Activated gamma-delta T cell treated with Interleukin-2 at 50 U/mL for 16 hours (primary cell): ENCODE results near the gene ABHD16A.

Experiments used
- DNase-seq: peaks from one replicate; pipeline ENCODE4 v3.0.0-alpha.2; 2020

Gene ABHD16A

DNA sequence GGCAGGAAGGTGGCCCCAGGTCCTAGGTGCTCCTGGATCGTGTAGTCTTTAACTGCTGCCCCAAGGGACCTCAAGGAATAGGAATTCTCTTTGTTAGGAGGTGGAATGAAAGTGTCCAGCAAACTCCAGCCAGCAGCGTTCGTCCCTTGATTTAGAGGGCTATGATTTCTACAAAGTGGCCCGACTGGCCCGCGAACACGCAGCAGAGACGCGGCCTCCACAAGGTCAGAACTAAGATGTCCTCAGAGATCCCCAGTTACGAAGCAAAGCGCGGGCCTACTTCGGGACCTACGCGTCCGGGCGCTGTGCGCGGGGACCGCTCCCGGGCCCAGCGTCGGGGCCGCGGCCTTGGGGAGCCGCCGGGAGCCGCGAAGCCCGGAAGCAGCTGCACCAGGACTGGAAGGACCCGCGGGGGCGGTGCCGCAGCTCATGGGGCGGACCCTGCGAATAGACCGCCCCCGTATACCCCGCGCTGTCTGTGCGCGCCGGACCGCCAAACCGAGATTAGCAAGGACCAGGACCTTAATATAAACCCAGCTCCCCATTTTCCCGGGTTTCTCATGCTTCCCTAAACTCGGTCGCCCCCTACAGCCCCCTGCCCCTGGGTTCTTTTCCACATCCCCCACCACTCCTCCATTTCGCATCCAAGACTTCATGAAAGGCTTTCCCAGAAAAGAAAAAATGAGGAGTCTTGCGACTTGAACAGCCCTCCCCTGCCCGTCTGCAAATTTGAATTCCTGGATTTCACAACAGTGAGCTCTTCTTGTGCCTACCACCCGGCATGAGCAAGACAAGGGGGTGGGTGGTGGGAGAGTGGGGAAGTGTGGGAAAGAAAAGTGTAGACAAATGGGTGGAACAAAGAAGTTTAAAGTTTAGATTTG lies 42.5 kb downstream of the ABHD16A start, which contains the start of gene C6orf47:
Gene C6orf47 (minus strand): TSS at position 398 of the 881 bp plus-strand sequence. CDS start 831 bp downstream, outside the sequence.
- DNase-seq = peak; percentile 74

DNA sequence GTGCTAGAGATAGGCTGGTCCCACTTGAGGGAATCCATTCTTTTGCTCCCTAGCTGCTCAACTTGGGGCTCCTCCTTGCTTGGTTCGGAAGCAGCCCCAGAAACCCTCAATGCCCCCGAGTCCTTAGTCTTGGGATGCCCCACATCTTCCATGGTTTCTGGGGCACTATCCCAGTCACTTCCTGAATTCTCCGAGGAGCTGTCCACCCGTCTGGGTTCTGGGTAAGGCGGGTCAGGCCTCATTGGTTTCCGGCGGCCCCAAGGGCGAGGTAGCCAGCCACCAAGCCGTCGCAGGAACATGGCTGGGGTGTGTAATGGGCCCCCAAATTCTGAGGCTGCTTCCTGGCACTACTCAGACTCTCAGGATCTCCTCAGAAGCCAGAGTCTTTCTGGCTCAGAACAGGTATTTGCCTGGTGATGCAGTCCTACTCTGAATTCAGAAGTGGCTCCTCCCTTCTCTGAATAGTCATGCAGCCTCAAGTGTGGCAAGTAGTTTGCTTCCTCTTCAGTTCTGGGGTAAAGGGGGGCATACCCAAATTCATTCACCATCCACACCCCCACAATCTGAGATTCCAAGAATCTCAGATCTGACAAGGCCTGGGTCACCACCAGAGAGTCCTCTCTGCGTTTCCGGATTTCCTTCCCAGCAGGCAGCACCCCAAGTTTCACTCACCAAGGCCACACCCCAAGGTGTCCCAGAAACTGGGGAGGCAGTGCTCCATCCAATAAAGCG lies 43.3 kb downstream of the ABHD16A start:
- no peak for DNase-seq

DNA sequence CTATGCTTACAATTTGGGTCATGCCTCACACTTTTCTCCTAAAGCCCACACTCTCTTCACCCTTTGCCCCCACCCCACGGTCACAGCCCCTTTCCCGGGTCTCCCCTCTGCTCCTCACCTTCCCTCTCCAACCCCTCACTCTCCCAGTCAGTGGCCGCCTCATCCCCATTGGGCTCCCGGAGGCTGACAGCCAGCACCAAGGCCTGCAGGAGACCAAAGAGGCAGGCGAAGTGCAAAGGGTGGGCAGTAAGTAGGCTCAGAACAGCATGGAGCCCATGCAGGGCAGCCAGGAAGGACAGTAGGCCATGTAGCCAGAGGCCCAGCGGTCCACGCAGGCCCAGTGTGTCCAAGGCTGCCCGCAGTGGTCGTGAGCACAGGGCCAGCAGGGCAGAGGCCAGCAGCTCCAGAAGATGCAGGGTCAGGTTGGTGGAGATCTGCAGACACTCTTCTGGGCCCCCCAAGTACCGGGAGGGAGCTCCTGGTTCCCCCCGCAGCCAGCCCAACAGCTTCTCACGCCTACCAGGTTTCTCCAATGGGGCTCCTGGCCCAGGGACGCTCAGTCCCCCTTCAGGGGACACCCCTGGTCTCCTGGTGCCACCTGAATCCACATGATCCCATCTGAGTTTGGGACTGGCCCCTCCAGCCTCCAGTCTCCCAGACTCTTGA lies 44.0 kb downstream of the ABHD16A start:
- DNase-seq = no peak

DNA sequence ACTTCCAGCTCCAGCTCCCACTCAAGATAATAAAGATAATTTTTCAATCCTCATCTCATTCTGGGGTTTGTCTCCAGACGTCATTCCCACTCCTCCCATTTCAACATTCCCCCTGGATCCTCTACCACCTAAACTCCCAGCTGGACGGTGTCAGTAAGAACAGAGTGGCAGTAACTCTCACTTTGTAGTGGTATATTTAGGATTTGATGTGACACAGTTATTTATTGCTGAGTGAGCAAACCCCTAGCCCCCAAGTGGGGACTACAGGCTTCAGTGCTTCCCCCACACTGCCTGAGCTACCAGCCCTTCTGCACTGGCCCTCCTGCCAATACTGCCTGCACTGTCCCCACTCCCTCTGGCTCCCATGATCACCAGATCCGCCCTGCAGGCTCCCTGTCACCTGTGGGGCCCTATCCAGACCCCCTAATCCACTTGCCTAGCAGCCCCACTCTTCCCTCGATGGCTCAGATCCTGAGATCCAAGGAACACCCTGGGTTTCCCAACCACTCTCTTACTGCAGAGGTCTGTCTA lies 44.9 kb downstream of the ABHD16A start:
- DNase-seq = no peak

DNA sequence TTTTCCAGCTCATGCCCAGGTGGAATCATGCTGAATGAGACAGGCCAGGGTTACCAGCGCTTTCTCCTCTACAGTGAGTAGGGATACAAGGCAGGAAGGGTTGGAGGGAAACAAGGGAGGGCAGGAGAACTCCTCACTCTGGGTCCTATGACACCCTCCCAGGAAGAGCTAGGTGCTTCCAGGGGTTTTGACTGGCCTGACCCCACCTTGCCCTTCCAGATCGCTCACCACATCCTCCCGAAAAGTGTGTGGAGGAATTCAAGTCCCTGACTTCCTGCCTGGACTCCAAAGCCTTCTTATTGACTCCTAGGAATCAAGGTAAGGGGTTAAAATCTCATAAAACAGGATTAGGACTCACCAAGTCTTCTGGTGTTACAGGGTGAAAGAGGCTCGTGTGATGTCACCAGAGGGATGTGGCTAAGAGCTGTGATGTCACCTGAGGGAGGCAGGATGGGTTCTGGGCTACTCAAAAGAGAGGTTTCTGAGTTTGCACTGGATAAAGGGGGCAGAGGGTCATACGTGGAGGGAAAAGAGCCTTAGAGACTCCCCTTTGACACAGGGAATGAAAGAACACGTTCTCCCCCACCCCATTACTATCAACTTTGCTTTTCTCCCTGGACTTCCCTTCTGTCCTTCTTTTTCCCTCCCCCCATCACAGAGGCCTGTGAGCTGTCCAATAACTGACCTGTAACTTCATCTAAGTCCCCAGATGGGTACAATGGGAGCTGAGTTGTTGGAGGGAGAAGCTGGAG lies 45.5 kb downstream of the ABHD16A start:
- no peak for DNase-seq

DNA sequence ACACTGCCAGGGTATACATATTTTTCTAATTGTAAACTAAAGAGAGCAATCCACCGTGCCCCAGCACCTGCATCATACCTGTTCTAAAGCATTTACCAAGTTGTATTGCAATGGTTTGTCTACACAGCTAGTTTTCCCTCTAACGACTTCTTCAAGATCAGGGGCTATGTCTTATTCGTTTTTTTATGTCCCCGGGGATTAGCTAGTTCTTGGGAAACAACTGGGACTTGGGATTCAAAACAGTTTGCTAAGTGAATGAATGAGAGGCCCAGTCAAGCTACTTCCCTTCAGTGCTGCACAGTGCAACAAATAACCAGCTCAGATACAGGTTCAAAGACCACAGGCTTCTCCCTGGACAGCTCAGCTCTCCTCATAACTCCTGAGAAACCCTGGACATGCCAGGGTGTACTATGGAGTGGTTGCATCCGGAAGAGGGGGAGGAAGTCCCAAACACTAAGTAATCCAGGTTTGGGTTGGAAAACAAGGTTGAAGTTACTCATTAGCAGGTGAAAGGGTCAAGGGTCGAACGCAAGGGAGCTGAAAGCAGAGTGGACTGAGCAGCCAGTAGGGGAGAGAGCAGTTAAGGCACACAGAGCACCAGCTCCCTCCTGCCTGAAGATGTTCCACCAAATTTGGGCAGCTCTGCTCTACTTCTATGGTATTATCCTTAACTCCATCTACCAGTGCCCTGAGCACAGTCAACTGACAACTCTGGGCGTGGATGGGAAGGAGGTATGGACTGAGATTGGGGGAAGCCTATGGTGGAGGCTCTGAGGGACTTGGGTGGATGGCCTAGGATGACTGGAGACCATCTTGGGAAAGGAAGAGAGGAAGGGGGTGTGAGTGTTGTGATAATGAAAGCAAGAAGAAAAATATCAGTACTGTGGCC lies 47.5 kb downstream of the ABHD16A start, which contains the start of gene APOM:
Gene APOM (plus strand): TSS at position 546 of the 889 bp plus-strand sequence. CDS start 73 bp downstream, at position 619.
- DNase-seq = no peak

DNA sequence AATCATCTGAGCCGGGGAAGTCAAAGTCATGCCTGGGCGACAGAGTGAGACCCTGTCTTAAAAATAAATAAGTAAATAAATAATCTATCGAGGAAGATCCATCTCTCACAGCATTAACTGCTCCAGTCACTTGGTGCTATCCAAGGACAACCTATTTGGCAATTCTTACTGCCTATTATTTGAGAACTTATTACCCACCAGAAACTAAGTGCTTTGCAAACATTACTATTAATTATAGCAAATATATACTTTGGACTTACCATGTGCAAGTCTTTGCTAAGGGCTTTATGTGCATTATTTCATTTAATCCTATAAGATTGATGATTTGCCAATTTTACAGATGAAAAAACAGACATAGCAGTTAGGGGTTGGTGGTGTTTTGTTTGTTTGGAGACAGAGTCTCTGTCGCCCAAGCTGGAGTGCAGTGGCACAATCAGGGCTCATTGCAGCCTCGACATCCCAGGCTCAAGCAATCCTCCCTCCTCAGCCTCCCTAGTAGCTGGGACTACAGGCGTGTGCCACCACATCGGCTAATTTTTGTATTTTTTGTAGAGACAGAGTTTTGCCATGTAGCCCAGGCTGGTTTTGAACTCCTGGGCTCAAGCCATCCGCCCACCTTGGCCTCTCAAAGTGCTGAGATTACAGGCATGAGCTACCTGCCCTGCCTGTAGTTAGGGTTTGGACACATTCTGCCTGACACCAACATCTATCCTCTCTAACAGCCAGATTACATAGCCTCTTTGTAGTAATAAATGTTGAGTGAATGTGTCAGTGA lies 48.4 kb downstream of the ABHD16A start:
- no peak for DNase-seq

DNA sequence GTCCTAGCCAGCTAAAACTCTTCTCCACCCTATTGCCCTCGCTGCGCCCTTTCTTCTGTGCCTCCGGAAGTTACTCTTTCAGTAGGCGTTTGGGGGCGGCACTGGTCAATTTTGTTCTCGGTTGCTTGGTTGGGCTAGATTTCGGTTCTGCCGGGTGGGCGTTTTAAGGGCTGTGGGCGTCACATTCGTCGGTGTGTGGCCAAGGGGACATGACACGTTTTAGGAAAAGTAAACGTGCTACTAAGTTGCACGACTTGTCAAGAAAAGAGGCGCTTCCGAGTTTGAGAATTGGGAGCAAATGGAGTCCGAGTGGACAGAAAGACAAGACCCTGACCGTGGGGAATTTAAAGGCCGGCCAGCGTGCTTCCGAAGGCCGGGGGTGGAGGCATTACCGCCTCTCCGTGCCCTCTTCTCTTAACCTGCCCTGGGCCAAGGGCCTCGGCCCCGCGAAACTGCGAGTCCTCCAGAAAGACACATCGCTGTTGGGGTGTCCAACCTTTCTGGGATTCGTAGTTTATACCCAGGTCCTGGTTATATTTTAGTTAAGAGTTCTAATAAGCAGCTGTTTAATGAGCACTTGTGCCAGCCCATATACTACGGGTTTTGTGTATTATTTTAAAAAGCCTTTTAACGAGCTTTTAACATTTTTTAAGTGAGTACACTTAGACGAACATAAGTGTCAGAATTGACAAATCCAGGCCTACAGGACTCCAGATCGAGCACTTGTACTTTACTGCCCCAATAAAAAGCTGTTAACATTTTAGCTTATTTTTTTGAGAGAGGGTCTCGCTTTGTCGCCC lies 50.0 kb downstream of the ABHD16A start:
- DNase-seq = peak; percentile 83

DNA sequence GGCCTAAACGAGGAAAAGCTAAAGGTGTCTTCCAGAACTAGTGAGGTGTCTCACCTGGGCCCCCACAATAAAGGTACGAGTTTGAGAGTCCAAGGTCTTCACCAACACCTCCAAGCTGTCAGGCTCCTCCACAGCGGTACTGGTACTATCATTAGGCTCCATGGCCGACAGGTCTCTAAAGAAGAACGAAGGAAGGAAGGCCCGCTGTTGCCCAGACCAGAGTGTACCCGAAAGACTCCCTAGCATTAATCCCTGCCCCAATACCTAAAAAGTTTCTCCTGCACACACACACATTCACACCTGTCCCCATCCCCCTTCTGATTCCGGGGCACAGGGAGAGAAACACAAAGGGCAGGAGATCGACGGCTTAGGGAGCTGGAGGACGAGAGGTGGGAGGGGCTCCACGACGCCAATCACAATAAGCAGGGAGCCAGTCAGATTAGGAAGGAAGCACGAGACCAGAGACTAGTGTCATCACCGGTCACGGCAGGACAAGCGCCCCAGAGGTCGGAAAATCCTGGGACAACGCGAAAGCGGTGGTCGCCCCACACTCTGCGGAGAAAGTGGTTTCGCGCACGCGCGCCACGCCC lies 51.4 kb downstream of the ABHD16A start:
- no peak for DNase-seq

DNA sequence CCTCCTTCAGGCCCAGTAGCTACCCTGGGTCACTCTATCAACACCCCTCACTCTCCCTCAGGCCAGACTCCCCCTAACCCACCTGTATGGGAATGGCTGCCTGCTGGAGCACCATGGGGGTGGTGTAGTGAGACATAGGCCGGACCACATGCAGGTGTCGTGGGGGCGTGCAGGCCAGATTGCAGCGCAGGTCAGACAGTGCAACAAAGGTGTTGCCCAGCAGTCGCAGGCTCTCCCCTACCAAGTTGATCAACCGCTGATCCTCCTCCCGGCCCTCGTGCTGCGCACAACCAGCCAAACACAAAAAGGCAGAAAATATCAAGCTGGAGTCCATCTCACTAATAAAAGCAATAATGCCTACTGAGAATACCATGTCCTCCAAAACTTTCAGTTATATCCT lies 57.8 kb downstream of the ABHD16A start:
- DNase-seq = no peak

DNA sequence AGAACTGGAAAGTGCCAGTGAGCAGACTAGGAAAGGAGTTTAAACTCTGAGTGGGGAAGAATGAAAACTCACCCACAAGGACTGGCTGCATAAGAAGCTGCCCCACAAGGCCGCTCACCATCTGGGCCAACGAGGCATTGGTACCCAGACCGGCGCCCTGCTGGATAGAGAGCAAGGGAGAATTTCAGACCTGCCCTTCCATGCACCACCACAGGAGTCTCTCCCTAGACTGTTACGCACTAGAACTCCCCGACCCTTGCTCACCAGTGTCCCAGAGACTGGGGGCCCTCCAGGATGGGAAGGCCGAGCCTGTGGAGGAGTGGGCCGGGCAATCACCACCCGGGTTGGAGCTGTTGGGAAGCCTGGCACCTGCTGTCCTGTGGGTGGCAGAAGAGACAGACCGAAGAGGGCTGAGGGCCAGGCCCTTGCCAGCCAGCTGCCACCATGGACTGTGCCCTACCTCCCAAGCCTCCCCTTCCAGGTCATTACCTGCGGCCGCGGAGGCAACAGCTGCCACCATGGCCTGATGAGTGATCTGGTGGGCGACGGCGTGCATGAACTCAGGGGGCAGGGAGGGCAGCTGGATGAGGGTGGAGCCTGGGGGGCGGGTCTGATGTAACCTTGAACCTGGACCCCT lies 59.2 kb downstream of the ABHD16A start:
- no peak for DNase-seq

DNA sequence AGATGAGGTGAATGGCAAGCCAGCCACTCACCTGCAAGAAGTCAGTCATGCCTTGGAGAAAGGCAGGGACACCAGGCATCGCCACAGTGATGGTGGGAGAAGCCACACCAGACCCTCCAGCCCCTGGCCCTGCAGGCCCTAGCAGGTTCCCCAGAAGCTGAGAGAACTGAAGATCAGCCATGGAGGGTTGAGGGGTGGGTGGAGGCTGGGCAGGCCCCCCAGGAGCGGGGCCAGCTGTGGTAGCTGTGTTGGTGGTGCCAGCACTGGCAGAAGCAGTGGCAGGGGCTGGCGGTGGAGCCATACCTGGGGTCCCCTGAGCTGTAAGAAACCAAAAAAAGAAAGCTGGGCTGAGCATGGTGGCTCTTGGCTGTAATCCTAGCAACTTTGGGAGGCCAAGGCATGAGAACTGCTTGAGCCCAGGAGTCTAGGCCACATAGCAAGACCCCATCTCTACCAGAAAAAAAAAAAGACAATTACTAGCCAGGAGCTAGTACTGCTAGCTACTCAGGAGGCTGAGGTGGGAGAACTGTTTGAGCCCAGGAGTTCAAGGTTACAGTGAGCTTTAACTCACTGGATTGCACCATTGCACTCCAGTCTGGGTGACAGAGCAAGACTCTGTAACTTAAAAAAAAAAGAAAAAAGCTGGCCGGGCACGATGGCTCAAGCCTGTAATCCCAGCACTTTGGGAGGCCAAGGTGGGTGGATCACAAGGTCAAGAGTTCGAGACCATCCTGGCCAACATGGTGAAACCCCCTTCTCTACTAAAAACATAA lies 60.1 kb downstream of the ABHD16A start:
- no peak for DNase-seq

DNA sequence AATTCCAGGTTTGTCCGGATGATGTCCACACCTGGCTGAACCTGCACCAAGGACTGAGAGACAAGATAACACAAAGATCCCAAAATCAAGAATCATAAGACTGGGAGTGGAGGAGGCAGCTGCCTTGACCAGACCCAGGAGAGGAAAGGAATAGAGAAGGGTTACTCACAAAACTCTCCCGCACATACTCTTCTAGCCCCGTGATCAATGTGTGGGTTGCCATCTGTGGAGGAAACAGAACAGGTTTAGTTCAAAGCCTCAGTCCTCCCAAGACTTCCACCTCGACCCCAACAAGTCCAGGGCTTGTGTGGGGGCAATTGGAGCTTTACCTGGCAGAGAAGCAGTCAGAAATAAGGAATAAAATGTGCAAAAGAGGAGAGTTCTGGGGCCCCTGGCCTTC lies 61.8 kb downstream of the ABHD16A start:
- DNase-seq = no peak

DNA sequence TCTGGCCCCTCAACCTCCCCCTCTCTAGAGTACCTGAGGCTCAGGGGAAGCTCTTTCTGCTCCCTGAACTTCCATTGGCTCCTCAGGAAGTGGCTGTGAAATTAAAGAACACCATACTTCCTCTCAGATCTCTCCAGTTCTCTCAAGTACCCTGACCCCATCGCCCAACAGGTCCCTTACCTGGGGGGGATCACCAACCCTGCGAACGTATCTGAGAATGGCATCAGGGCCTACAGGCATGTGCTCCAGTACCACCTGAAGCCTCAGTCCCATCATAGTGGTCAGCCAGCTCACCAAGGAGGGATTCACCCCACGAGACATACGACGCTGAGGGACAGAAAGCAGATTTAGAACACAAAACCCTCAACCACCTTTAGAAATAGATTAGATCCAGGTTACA lies 62.5 kb downstream of the ABHD16A start:
- DNase-seq = no peak

DNA sequence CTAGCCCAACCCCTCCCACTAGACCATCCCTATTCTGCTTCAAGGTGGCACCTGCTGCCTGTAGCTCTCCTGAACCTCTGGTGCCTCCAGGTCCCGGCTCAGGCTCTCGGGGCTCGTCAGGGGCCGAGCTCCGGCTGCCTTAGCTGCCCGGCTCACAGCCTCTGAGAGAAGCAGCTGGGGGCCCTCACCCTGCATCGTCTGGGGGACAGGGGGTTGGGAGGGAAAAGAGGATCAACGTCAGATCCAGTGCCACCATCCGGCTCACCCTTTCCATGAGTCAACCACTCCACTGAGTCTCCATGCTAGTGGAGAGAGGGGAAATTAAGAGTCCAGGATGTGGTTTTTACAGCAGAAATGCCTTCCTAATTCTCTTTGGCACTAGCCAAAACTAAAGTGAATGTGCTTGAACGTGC lies 63.7 kb downstream of the ABHD16A start:
- no peak for DNase-seq

DNA sequence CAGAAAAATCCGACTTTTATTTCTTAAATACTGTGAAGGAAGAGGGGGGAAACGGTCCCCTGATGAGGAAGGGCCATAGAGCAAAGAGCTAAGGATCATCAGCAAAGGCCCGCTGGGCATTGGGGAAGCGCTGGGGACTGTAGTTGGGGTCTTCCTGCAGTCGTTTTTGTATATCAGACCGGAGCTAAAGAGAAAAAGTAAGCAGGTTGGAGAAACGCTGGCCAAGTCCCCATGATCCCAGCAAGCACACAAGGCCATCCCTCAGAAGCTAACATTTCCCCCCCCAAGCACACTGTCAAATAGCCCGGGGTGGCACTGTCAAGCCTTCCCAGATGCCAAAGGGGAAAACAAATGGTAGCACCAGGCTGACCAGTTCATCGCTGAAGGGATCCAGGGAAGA lies 64.1 kb downstream of the ABHD16A start:
- DNase-seq = no peak
